Heart left ventricle (tissue), 13 donors: ENCODE results near the gene MRPS7.

ENCODE experiments used
- POLR2A ChIP-seq, 2 donors: fragments of 450-650 bp; IDR thresholded peaks; one replicate each; pipeline ENCODE4 v1.6.1; 2017; ENCODE audit warnings: antibody characterized with exemption in 2 of 2, mild to moderate bottlenecking in 2 of 2, moderate library complexity in 2 of 2
- TF ChIP-seq, protein P1 (sequence below), 12 donors: fragments of 200-600 bp; sonication (generic) in 4 of 12; IDR thresholded peaks; one replicate each; pipeline versions ENCODE4 v1.5.0 to v1.8.0; 2018 to 2022; ENCODE audit warnings: antibody characterized with exemption in 12 of 12, mild to moderate bottlenecking in 5 of 12
- donor health status: ischemic (EF 13 %, LVEDD 7.1; RV severe dilation, severe dysfunction).
- donor health status: DM: no; HTN: yes; CAD: no.
- donor health status: DM: no; HTN: no; CAD: no.
- donor health status: ischemic (EF 25% LVEDD 6.9; RV normal size, moderate dysfunction).
- donor health status: ischemic (EF 25% LVEDD 5.7; RV mildly dilated, moderate dysfunction).
- donor health status: ischemic (EF 35%, LVEDD 5.7; RV mildly dilated, moderate dysfunction).
- donor health status: nonischemic (EF 11% LVEDD 7.7; RV severe dilation, severe dysfunction).
- donor health status: DM: yes; HTN: yes; CAD: no.
- donor health status: PGD.
- donor health status: ischemic (EF 29% LVEDD 5.4; RV normal size, mild dysfunction).
- donor health status: nonischemic (EF 23%, LVEDD 6.1; RV moderate dilation, normal function).

DNA sequence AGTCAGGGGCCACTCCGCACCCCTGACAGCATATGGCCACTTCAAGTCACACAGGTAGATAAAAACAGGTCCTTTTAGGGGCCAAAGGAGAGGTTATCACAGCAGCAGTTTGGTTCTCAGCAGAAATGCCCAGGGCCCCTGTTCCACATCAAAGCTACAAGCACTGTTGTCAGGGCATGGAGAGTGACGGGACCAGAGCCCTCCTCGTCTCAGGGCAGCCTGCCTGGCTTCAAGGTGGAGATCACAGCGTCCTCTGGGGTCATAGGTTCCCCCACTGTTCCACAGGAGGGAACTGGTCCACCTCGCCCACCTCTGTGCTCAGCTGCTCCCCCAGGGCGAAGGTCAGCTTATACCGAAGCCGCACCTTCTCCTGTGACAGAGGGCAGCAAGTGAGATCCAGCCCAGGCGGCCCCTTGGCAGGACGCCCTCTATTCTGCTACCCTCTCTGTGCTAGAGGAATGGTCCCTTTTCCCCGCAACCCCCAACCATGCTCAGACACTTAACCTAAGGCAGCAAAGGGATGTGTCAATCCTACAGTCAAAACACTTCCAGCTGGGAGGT, 23.6 kb upstream of the MRPS7 start:
- TF ChIP-seq, protein P1, sequence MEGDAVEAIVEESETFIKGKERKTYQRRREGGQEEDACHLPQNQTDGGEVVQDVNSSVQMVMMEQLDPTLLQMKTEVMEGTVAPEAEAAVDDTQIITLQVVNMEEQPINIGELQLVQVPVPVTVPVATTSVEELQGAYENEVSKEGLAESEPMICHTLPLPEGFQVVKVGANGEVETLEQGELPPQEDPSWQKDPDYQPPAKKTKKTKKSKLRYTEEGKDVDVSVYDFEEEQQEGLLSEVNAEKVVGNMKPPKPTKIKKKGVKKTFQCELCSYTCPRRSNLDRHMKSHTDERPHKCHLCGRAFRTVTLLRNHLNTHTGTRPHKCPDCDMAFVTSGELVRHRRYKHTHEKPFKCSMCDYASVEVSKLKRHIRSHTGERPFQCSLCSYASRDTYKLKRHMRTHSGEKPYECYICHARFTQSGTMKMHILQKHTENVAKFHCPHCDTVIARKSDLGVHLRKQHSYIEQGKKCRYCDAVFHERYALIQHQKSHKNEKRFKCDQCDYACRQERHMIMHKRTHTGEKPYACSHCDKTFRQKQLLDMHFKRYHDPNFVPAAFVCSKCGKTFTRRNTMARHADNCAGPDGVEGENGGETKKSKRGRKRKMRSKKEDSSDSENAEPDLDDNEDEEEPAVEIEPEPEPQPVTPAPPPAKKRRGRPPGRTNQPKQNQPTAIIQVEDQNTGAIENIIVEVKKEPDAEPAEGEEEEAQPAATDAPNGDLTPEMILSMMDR (IDR thresholded peaks at IDR 0.05) = no peak
- TF ChIP-seq POLR2A (IDR thresholded peaks at IDR 0.05) = no peak
